HG03025 (cell line): ENCODE measurements around the gene CORO2B.
"Not testable (repeated sequence)": the region's sequence is repeated elsewhere in the genome, so short reads cannot be mapped to it uniquely, and the experiment has no call there.

ENCODE experiments used
- ATAC-seq: cut with Tn5 transposase; IDR thresholded peaks from one replicate; pipeline ENCODE4 v1.9.1; 2021; ENCODE audit warnings: mild to moderate bottlenecking, moderate library complexity; ENCODE audit not compliant: unreplicated experiment, low FRiP score

CORO2B gene

GRCh38 chr15:68751622-68752021 is 172.8 kb downstream of the CORO2B start:
- no peak for ATAC-seq

GRCh38 chr15:68755731-68756130 is 176.9 kb downstream of the CORO2B start:
- ATAC-seq: no peak

GRCh38 chr15:68759982-68760579 is 181.3 kb downstream of the CORO2B start:
- ATAC-seq: not testable (repeated sequence)

- ATAC-seq: no peak
Measured at GRCh38 chr15:68763063-68763462, 184.3 kb downstream of the CORO2B start.

- no peak for ATAC-seq
Measured at GRCh38 chr15:68764090-68764489, 185.3 kb downstream of the CORO2B start.

- no peak for ATAC-seq
Measured at GRCh38 chr15:68765602-68766368, 187.0 kb downstream of the CORO2B start.

GRCh38 chr15:68767833-68768232 is 189.0 kb downstream of the CORO2B start:
- ATAC-seq: no peak

- no peak for ATAC-seq
Measured at GRCh38 chr15:68768321-68768720, 189.5 kb downstream of the CORO2B start.

GRCh38 chr15:68769702-68770101 is 190.9 kb downstream of the CORO2B start:
- ATAC-seq: no peak

GRCh38 chr15:68770216-68770615 is 191.4 kb downstream of the CORO2B start:
- ATAC-seq: no peak

GRCh38 chr15:68773036-68773435 is 194.2 kb downstream of the CORO2B start:
- no peak for ATAC-seq

- ATAC-seq: no peak
Measured at GRCh38 chr15:68774120-68774519, 195.3 kb downstream of the CORO2B start.

- no peak for ATAC-seq
Measured at GRCh38 chr15:68774521-68775235, 195.9 kb downstream of the CORO2B start.

GRCh38 chr15:68775236-68775577 is 196.4 kb downstream of the CORO2B start:
- no peak for ATAC-seq

GRCh38 chr15:68775671-68776476 is 197.1 kb downstream of the CORO2B start:
- no peak for ATAC-seq

GRCh38 chr15:68776477-68777270 is 197.9 kb downstream of the CORO2B start:
- no peak for ATAC-seq
